Liver (tissue), 9 donors: ENCODE measurements around the gene GPHN. TPM values are rescaled to one million over a fixed set of nuclear protein-coding genes. Genes with fewer than 3 reads are reported as not detected.

Experiments used
- DNase-seq: peaks from one replicate; pipeline ENCODE4 v3.0.0-alpha.2; 2017; ENCODE audit warnings: low spot score
- H3K27ac ChIP-seq, 2 donors: one replicate each; pipeline ENCODE4 v1.7.0; 2013; ENCODE audit warnings: inconsistent platforms in 2 of 2, low read length in 2 of 2, control low read depth in 1 of 2, low read depth in 1 of 2, mild to moderate bottlenecking in 1 of 2
- H3K27me3 ChIP-seq, 4 donors: one replicate each; pipeline versions ENCODE4 v1.6.1 to v1.7.0; 2013; ENCODE audit warnings: low read length in 3 of 4, inconsistent platforms in 1 of 4, mild to moderate bottlenecking in 1 of 4, moderate library complexity in 1 of 4; ENCODE audit not compliant: control insufficient read depth in 4 of 4, insufficient read depth in 4 of 4
- H3K36me3 ChIP-seq, 4 donors: one replicate each; pipeline versions ENCODE4 v1.6.1 to v1.7.0; 2013; ENCODE audit warnings: low read length in 3 of 4, mild to moderate bottlenecking in 3 of 4, low read depth in 1 of 4, moderate library complexity in 1 of 4; ENCODE audit not compliant: control insufficient read depth in 4 of 4, insufficient read depth in 3 of 4
- H3K4me1 ChIP-seq, 4 donors: one replicate each; pipeline versions ENCODE4 v1.6.1 to v1.7.0; 2013; ENCODE audit warnings: low read length in 3 of 4, mild to moderate bottlenecking in 3 of 4, moderate library complexity in 1 of 4; ENCODE audit not compliant: control insufficient read depth in 4 of 4, insufficient read depth in 4 of 4
- H3K4me3 ChIP-seq, 3 donors: one replicate each; pipeline versions ENCODE4 v1.6.1 to v1.7.0; 2013; ENCODE audit warnings: low read length in 3 of 3, control low read depth in 1 of 3, low read depth in 1 of 3, mild to moderate bottlenecking in 1 of 3
- H3K9ac ChIP-seq, 2 donors: one replicate each; pipeline ENCODE4 v1.7.0; 2013; ENCODE audit warnings: low read length in 2 of 2, mild to moderate bottlenecking in 2 of 2, moderate library complexity in 2 of 2, control low read depth in 1 of 2, low read depth in 1 of 2
- H3K9me3 ChIP-seq, 4 donors: one replicate each; pipeline versions ENCODE4 v1.6.1 to v1.7.0; 2013; ENCODE audit warnings: low read length in 3 of 4; ENCODE audit not compliant: control insufficient read depth in 4 of 4
- ATF3 ChIP-seq: IDR thresholded peaks from 2 replicates; pipeline ENCODE4 v1.6.1; 2016; ENCODE audit warnings: antibody characterized with exemption
- EGR1 ChIP-seq, 2 donors: IDR thresholded peaks; 2 replicates each; pipeline ENCODE4 v1.6.1; 2016 to 2018; ENCODE audit warnings: antibody characterized with exemption in 2 of 2, low read depth in 2 of 2
- FOXA1 ChIP-seq: IDR thresholded peaks from 2 replicates; pipeline ENCODE4 v1.6.1; 2016; ENCODE audit warnings: antibody characterized with exemption
- FOXA2 ChIP-seq: IDR thresholded peaks from 2 replicates; pipeline ENCODE4 v1.6.1; 2016; ENCODE audit warnings: antibody characterized with exemption
- GABPA ChIP-seq, 2 donors: IDR thresholded peaks in 1 of 2; conservative IDR thresholded peaks in 1 of 2; 2 replicates each; pipeline ENCODE4 v1.6.1; 2016; ENCODE audit warnings: antibody characterized with exemption in 2 of 2, mild to moderate bottlenecking in 1 of 2, moderate library complexity in 1 of 2
- HNF4A ChIP-seq, 2 donors: conservative IDR thresholded peaks; 2 replicates each; pipeline ENCODE4 v1.6.1; 2016; ENCODE audit warnings: antibody characterized with exemption in 2 of 2, mild to moderate bottlenecking in 2 of 2
- HNF4G ChIP-seq: IDR thresholded peaks from 2 replicates; pipeline ENCODE4 v1.6.1; 2016; ENCODE audit warnings: antibody characterized with exemption
- MAX ChIP-seq: IDR thresholded peaks from 2 replicates; pipeline ENCODE4 v1.6.1; 2016; ENCODE audit warnings: antibody characterized with exemption
- NR2F2 ChIP-seq: IDR thresholded peaks from 2 replicates; pipeline ENCODE4 v1.6.1; 2016; ENCODE audit warnings: antibody characterized with exemption
- RAD21 ChIP-seq, 2 donors: IDR thresholded peaks; 2 replicates each; pipeline ENCODE4 v1.6.1; 2016; ENCODE audit warnings: antibody characterized with exemption in 2 of 2, mild to moderate bottlenecking in 2 of 2
- REST ChIP-seq: IDR thresholded peaks from 2 replicates; pipeline ENCODE4 v1.6.1; 2016; ENCODE audit warnings: antibody characterized with exemption, mild to moderate bottlenecking
- RXRA ChIP-seq, 2 donors: IDR thresholded peaks; 2 replicates each; pipeline ENCODE4 v1.6.1; 2017 to 2018; ENCODE audit warnings: antibody characterized with exemption in 2 of 2, mild to moderate bottlenecking in 1 of 2
- SP1 ChIP-seq: IDR thresholded peaks from 2 replicates; pipeline ENCODE4 v1.6.1; 2018; ENCODE audit warnings: antibody characterized with exemption, mild to moderate bottlenecking
- YY1 ChIP-seq: IDR thresholded peaks from 2 replicates; pipeline ENCODE4 v1.6.1; 2016; ENCODE audit warnings: antibody characterized with exemption, mild to moderate bottlenecking
- WGBS: extraction: QIAGEN DNeasy Blood & Tissue Kit; methylation state at CpG from one replicate; pipeline ENCODE4 v1.1.7; 2013; 5-methylcytosine and 5-hydroxymethylcytosine counted together
- polyA plus RNA-seq, 2 donors: library from polyadenylated mRNA; stranded (reverse) in 1 of 2; unstranded in 1 of 2; fragments of 200-250 nt in 1 of 2; fragments of >200 nt in 1 of 2; fragmentation: Nextera tagmentation in 1 of 2; extraction: Ambion mirVana in 1 of 2; gene quantifications; one replicate each; pipeline versions ENCODE4 v1.2.1 to v1.2.3, GENCODE V29; 2013 to 2015
- total RNA-seq, 2 donors: library from RNA; depleted of rRNA; stranded (reverse); fragments of >200 nt; gene quantifications; one replicate each; pipeline ENCODE4 v1.2.3, GENCODE V29; 2014
- TF ChIP-seq, protein P1 (sequence below): fragments of 150-350 bp; IDR thresholded peaks from 2 replicates; pipeline ENCODE4 v1.5.1; 2017; ENCODE audit warnings: improper control_type of control experiment, low read depth, low read length; ENCODE audit not compliant: missing input control
- TF ChIP-seq, protein P2 (sequence below): IDR thresholded peaks from 2 replicates; pipeline ENCODE4 v1.6.1; 2016; ENCODE audit warnings: antibody characterized with exemption
- donor health status: healthy.
- donor health status: healthy.
- donor health status: healthy.
- donor health status: healthy.
- donor health status: healthy.

The GPHN gene
- total and polyA plus RNA-seq, 4 donors = 18.4 to 76.4 (median 47.4) TPM

- no peak overlapping the region for H3K4me3 ChIP-seq
- TF ChIP-seq ATF3 (no peak), GABPA (IDR thresholded peaks at IDR 0.05 in 1 of 2, conservative IDR thresholded peaks at IDR 0.05 in 1 of 2) (no peak), REST (no peak), HNF4G (no peak)
- WGBS = 87% methylated on average over 2 of the region's 2 CpGs
- no peaks in the 10 kb centered on the region for H3K9me3 ChIP-seq
- DNase-seq = no peak
- H3K27ac ChIP-seq = no peak overlapping the region
- H3K36me3 ChIP-seq = peaks cover 0 to 1% (median 0%) of the 10 kb centered on the region in 4 donors
- no peaks in the 10 kb centered on the region for H3K4me1 ChIP-seq
- no peaks in the 10 kb centered on the region for H3K27me3 ChIP-seq
- H3K9ac ChIP-seq = no peak overlapping the region
Observed at GRCh38 chr14:67195279-67195678, 687.3 kb downstream of the GPHN start.

DNA sequence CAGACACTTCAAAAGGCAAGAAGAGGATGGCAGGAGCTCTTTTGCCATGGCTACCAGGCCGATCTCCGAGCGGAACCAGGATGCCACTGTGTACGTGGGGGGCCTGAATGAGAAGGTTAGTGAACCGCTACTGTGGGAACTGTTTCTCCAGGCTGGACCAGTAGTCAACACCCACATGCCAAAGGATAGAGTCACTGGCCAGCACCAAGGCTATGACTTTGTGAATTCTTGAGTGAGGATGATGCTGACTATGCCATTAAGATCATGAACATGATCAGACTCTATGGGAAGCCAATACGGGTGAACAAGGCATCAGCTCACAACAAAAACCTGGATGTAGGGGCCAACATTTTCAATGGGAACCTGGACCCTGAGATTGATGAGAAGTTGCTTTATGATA, 691.1 kb downstream of the GPHN start:
- TF ChIP-seq EGR1 (IDR thresholded peaks at IDR 0.05; ENCODE audit: low read depth in 2 of 2) (no peak), HNF4A (conservative IDR thresholded peaks at IDR 0.05) (no peak), RXRA (IDR thresholded peaks at IDR 0.05) (no peak), MAX (no peak), FOXA1 (no peak), YY1 (no peak), HNF4G (no peak), REST (no peak), SP1 (no peak), NR2F2 (no peak), RAD21 (IDR thresholded peaks at IDR 0.05) (no peak), ATF3 (no peak), FOXA2 (no peak)
- TF ChIP-seq, protein P1, sequence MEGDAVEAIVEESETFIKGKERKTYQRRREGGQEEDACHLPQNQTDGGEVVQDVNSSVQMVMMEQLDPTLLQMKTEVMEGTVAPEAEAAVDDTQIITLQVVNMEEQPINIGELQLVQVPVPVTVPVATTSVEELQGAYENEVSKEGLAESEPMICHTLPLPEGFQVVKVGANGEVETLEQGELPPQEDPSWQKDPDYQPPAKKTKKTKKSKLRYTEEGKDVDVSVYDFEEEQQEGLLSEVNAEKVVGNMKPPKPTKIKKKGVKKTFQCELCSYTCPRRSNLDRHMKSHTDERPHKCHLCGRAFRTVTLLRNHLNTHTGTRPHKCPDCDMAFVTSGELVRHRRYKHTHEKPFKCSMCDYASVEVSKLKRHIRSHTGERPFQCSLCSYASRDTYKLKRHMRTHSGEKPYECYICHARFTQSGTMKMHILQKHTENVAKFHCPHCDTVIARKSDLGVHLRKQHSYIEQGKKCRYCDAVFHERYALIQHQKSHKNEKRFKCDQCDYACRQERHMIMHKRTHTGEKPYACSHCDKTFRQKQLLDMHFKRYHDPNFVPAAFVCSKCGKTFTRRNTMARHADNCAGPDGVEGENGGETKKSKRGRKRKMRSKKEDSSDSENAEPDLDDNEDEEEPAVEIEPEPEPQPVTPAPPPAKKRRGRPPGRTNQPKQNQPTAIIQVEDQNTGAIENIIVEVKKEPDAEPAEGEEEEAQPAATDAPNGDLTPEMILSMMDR = no peak
- TF ChIP-seq, protein P2, sequence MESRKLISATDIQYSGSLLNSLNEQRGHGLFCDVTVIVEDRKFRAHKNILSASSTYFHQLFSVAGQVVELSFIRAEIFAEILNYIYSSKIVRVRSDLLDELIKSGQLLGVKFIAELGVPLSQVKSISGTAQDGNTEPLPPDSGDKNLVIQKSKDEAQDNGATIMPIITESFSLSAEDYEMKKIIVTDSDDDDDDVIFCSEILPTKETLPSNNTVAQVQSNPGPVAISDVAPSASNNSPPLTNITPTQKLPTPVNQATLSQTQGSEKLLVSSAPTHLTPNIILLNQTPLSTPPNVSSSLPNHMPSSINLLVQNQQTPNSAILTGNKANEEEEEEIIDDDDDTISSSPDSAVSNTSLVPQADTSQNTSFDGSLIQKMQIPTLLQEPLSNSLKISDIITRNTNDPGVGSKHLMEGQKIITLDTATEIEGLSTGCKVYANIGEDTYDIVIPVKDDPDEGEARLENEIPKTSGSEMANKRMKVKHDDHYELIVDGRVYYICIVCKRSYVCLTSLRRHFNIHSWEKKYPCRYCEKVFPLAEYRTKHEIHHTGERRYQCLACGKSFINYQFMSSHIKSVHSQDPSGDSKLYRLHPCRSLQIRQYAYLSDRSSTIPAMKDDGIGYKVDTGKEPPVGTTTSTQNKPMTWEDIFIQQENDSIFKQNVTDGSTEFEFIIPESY = no peak
- Histone ChIP-seq H3K4me1 (no peaks in the 10 kb centered on the region), H3K27me3 (no peaks in the 10 kb centered on the region), H3K36me3 (peaks cover 0 to 2% (median 0%) of the 10 kb centered on the region in 4 donors), H3K9me3 (no peaks in the 10 kb centered on the region), H3K4me3 (no peak overlapping the region), H3K9ac (no peak overlapping the region), H3K27ac (no peak overlapping the region)
- DNase-seq = no peak
- 95% methylated on average over 6 of the region's 6 CpGs for WGBS
